NCI-H748 (cell line): ENCODE results near the gene ACE.
A peak's percentile ranks its signal among the peaks of the same experiment; 100 is the strongest.

Experiments
- DNase-seq: peaks from one replicate; lab custom pipeline; 2025; ENCODE audit not compliant: unreplicated experiment; lab: John Stamatoyannopoulos, UW

ACE gene

GRCh38 chr17:63534078-63534570 is 57.3 kb downstream of the ACE start:
- no peak for DNase-seq

- no peak for DNase-seq
Measured at GRCh38 chr17:63534816-63535455, 58.1 kb downstream of the ACE start.

- DNase-seq = no peak
Measured at GRCh38 chr17:63535640-63536039, 58.8 kb downstream of the ACE start.

- DNase-seq = no peak
Measured at GRCh38 chr17:63537001-63537400, 60.1 kb downstream of the ACE start.

GRCh38 chr17:63537991-63538692 is 61.3 kb downstream of the ACE start:
- DNase-seq = no peak

GRCh38 chr17:63538693-63539595 is 62.1 kb downstream of the ACE start:
- DNase-seq = no peak

- no peak for DNase-seq
Measured at GRCh38 chr17:63540590-63540989, 63.7 kb downstream of the ACE start.

GRCh38 chr17:63542218-63542545 is 65.3 kb downstream of the ACE start:
- DNase-seq = no peak

- peak; percentile 49 for DNase-seq
Measured at GRCh38 chr17:63542942-63543821, 66.3 kb downstream of the ACE start.

- no peak for DNase-seq
Measured at GRCh38 chr17:63543822-63544420, 67.1 kb downstream of the ACE start.

- DNase-seq = no peak
Measured at GRCh38 chr17:63544467-63545301, 67.8 kb downstream of the ACE start.

- no peak for DNase-seq
Measured at GRCh38 chr17:63546308-63547082, 69.6 kb downstream of the ACE start.

GRCh38 chr17:63547083-63547523 is 70.2 kb downstream of the ACE start:
- DNase-seq = no peak
